ENCODE data around the gene TLX1. TPM values are rescaled to one million over a fixed set of nuclear protein-coding genes. Genes with fewer than 3 reads are reported as not detected.

Gene TLX1
- total and polyA plus RNA-seq, 8 donors, result 0.58 to 7.0 TPM; not detected in 6

DNA sequence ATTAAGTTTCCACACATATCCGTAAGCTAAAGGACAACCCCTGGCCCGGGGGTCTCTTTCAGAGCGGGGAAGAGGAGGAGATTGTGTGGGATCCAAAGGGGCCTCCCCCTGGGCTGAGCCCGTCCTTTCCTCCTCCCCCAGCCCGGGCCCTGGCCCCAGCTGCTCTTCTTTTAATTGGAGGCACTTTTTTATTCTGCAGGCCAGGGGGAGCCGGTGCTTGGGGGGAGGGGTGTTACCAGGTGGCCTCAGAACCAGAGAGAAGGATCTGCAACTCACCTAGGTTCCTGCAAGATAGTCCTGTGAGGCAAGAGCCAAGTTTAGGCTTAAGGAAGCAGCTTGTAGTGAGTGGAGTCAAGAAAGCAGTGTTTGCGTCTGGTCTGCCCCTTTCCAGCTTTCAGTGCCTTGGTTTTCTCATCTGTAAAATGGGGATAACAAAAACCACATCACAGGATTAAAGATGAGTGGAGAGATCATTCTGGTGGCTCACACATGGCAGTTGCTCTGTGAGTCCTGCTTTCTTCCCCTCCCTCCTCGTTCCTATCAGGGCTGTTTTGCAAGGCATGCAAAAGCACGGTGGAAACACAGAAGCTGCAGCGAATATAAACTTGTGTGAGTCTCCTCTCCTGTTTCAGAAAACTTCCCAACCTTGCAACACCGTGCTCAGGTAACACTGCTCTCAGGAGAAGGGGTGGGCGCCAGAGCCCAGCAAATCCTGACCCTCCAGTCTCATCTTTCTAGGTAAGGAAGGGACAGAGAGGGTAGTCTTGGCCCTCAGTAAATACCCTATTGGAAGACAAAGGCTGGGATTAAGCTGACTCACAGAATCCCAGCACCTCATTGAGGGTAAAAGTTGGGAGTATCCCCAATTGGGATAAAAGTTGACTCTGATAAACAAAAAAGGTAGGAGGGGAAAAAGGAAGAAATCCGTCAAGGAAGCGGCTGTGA lies 4.1 kb upstream of the TLX1 start:
- Histone ChIP-seq H3K4me3 (no peak overlapping the region), H3K27me3 (peaks cover 27 to 100% (median 94%) of the 10 kb centered on the region in 3 donors), H3K27ac (no peak overlapping the region), H3K4me1 (peaks cover 25 to 34% (median 30%) of the 10 kb centered on the region in 4 donors), H3K9me3 (no peaks in the 10 kb centered on the region), H3K36me3 (no peaks in the 10 kb centered on the region)
- TF ChIP-seq, protein P1, sequence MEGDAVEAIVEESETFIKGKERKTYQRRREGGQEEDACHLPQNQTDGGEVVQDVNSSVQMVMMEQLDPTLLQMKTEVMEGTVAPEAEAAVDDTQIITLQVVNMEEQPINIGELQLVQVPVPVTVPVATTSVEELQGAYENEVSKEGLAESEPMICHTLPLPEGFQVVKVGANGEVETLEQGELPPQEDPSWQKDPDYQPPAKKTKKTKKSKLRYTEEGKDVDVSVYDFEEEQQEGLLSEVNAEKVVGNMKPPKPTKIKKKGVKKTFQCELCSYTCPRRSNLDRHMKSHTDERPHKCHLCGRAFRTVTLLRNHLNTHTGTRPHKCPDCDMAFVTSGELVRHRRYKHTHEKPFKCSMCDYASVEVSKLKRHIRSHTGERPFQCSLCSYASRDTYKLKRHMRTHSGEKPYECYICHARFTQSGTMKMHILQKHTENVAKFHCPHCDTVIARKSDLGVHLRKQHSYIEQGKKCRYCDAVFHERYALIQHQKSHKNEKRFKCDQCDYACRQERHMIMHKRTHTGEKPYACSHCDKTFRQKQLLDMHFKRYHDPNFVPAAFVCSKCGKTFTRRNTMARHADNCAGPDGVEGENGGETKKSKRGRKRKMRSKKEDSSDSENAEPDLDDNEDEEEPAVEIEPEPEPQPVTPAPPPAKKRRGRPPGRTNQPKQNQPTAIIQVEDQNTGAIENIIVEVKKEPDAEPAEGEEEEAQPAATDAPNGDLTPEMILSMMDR (IDR thresholded peaks at IDR 0.05), result no peak
- TF ChIP-seq EP300 (IDR thresholded peaks at IDR 0.05), result no peak
- no peak for TF ChIP-seq POLR2AphosphoS5 (IDR thresholded peaks at IDR 0.05)
- no peak for TF ChIP-seq POLR2A (IDR thresholded peaks at IDR 0.05)
- DNase-seq, result no peak
- intact Hi-C loops (cut with DNase I; ENCODE audit: low total_unique reads), result no loop called here
- WGBS, 5 donors, result 19 to 26% (median 22%) methylated on average over 14 of the region's 14 CpGs

DNA sequence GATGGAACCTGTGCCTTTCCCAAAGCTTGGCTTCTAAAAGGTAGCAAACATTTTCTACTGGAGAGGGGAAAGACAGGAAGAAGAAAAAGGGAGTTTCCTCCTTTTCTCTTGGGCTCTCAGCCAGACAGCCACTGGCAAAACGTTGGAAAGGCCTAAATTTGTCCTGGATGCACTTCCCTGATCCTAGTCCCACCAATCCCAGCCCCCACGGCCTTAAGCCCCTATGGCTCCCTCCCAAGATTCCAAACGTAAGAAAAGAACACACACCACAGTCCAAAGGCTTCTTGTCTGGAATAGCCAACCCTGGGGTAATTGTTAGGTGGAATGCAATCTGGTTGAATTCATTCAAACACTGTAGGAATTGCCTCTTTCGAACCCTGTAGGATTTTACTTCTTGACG lies 959 bp upstream of the TLX1 start:
- intact Hi-C loops (cut with DNase I; ENCODE audit: low total_unique reads), result no loop called here
- H3K27me3 ChIP-seq, result peaks cover 49 to 100% (median 94%) of the 10 kb centered on the region in 3 donors
- DNase-seq, result no peak

DNA sequence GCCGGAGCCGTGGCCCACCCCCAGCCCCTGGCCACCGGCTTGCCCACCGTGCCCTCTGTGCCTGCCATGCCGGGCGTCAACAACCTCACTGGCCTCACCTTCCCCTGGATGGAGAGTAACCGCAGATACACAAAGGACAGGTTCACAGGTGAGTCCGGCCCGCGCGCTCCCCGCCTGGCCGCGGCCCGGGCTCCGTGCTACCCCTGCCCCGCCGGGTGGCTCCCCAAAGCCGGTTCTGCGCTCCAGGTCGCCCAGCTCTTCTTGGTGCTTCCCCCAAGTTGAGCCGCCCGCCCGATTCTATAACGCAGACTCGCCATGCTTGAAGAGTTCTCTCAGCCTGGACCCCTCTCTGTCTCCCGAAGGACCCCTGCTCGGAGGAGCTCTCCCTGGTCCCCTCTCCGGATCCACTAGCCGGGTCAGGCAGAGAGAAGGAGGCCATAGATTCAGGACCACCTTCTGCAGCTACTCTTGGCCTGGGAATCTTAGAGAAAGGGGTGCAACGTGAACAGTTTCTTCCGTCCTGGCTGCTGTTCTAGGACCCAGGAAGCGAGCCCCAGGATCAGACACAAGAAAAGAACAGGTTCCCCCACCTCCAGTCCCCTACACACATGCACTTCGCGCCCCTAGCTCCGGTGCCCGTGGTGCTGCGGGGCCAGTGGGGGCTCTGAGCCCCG lies 999 bp downstream of the TLX1 start:
- TF ChIP-seq POLR2AphosphoS5 (IDR thresholded peaks at IDR 0.05) (no peak), POLR2A (IDR thresholded peaks at IDR 0.05) (no peak), EP300 (IDR thresholded peaks at IDR 0.05) (no peak)
- TF ChIP-seq, protein P1 (IDR thresholded peaks at IDR 0.05), result no peak
- WGBS, 5 donors, result 3 to 9% (median 4%) methylated on average over 13 to 39 of the region's 39 CpGs

More for the DNA sequence above, 959 bp upstream of the TLX1 start:
- Histone ChIP-seq H3K9me3 (no peaks in the 10 kb centered on the region), H3K4me1 (peaks cover 32 to 43% (median 41%) of the 10 kb centered on the region in 4 donors), H3K27ac (no peak overlapping the region), H3K4me3 (no peak overlapping the region), H3K36me3 (no peaks in the 10 kb centered on the region)
- TF ChIP-seq EP300 (IDR thresholded peaks at IDR 0.05), result no peak
- TF ChIP-seq POLR2A (IDR thresholded peaks at IDR 0.05), result no peak
- TF ChIP-seq POLR2AphosphoS5 (IDR thresholded peaks at IDR 0.05), result no peak
- TF ChIP-seq, protein P1 (IDR thresholded peaks at IDR 0.05), result no peak
- WGBS, 5 donors, result 34 to 47% (median 44%) methylated on average over 5 of the region's 5 CpGs

More for the DNA sequence above, 999 bp downstream of the TLX1 start:
- Histone ChIP-seq H3K4me1 (peaks cover 35 to 59% (median 48%) of the 10 kb centered on the region in 4 donors), H3K36me3 (no peaks in the 10 kb centered on the region), H3K27me3 (peaks cover 59 to 100% (median 97%) of the 10 kb centered on the region in 3 donors), H3K9me3 (no peaks in the 10 kb centered on the region), H3K4me3 (peak overlapping the region; percentile 11 to 47 (median 32)), H3K27ac (no peak overlapping the region)
- intact Hi-C loops (cut with DNase I; ENCODE audit: low total_unique reads), result no loop called here
- no peak for DNase-seq
